ENCODE measurements around the gene SELENOO.

GRCh38 chr22:50251477-50252081 is 50.8 kb downstream of the SELENOO start:
- TF ChIP-seq POLR2AphosphoS5 (IDR thresholded peaks at IDR 0.05; ENCODE audit: low read depth, low read length) (no peak; the same call in 1 of the 2 replicates), REST (IDR thresholded peaks at IDR 0.05; ENCODE audit: insufficient read depth in 1 of 2, low read depth in 2 of 2, low read length in 1 of 2) (no peak), CTCF (IDR thresholded peaks at IDR 0.05) (no peak)
